CD4-positive, alpha-beta T cell treated with Interferon alpha-2 for 1 hour (primary cell): Measurements from ENCODE around the gene FAM72A.
A peak's percentile ranks its signal among the peaks of the same experiment; 100 is the strongest.
"Not testable (repeated sequence)": the region's sequence is repeated elsewhere in the genome, so short reads cannot be mapped to it uniquely, and the experiment has no call there.

Source experiments
- DNase-seq, 2 donors: peaks; one replicate each; pipeline ENCODE4 v3.0.0-alpha.2; 2020 to 2022

FAM72A gene

GRCh38 chr1:206202789-206203363 lies at the start of gene FAM72A:
Gene FAM72A, minus strand, starts transcription at chr1:206202839. Its CDS starts 814 bp downstream, at chr1:206202025.
- DNase-seq = peak; percentile 100

- DNase-seq = not testable (repeated sequence)
Observed at GRCh38 chr1:206250953-206251681, 48.5 kb upstream of the FAM72A start.

DNA sequence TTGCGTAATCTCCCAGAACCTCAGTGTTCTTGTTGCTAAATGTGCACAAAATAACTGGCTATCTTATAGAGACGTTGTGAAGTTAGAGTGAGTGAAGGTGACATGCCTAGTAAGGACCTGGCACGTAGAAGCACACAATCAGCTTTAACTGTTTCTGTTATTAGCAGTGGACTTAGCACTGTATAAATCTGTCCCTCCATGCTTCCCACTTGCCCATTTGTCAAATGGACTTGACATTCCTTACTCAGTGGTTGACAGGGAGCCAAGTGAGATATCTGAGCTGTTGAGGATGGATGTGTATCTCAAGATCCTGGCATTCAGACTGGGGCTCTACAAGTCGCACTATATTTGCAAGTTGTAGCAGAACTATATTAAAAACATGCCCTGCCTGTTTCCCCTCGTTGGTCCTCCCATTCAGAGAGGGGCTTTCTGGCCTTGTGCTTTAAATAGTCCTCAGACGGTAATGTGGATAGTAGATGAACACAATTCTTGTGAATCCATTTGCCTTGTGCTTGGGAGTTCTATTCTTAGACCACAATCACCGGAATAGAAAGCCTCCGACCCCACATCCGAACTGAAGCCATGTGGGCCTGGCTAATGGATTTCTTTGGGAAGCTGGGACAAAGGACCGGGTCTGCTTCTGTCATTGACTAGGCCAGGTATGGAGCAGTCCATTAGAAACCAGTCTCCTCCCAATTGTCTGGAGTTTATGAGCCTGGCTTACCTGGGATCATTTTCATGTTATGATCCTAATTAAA lies 43.7 kb upstream of the FAM72A start:
- not testable (repeated sequence) for DNase-seq

- DNase-seq = not testable (repeated sequence)
Observed at GRCh38 chr1:206245479-206245878, 42.8 kb upstream of the FAM72A start.

DNA sequence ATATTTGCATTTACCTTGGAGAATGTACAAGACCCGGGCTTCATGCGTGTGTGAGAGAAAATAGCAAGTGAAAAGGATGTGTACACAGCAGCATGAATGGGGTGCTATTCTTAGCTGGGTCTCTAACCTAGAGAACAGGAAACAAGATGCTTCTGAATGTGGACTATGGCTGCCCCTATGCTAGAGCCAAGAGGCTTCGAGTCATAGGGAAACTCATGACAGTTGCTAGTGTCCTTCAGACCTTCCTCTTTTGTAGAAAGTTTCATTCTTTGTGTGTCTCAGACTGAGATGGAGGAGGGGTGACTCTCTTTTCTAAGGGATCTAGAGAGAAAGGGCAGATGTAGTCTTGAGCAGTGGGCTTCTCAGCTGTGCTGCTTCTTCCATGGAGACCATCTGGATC lies 40.7 kb upstream of the FAM72A start:
- DNase-seq = peak; percentile 18 to 61

- peak in 1 of 2 donors; percentile 44 for DNase-seq
Observed at GRCh38 chr1:206240288-206240687, 37.6 kb upstream of the FAM72A start.

GRCh38 chr1:206235190-206235589 lies 32.6 kb upstream of the FAM72A start:
- not testable (repeated sequence) for DNase-seq

- DNase-seq = not testable (repeated sequence)
Observed at GRCh38 chr1:206234189-206234916, 31.7 kb upstream of the FAM72A start.

- not testable (repeated sequence) for DNase-seq
Observed at GRCh38 chr1:206232970-206233645, 30.5 kb upstream of the FAM72A start.

DNA sequence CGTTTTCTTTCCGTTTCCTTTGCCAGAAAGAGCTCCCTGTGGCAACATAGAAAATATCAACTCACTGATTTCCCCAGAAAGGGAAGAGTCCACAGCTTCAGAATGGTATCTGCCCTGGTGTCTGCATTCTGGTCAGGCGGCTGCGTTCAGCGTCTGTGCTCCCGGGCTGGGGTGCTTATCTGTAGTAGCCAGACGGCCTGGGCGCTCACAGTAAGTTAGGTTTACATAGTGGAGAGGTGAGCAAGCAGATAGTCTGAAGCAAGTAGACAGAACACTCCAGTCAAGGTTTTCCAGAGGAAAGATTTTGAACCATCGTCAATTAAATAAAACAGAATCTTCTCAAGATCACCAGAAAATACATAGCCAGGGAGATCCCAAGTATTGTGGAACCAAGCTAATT lies 29.4 kb upstream of the FAM72A start:
- not testable (repeated sequence) for DNase-seq

GRCh38 chr1:206229286-206229685 lies 26.6 kb upstream of the FAM72A start:
- not testable (repeated sequence) for DNase-seq

- not testable (repeated sequence) for DNase-seq
Observed at GRCh38 chr1:206226886-206227285, 24.2 kb upstream of the FAM72A start.

- DNase-seq = not testable (repeated sequence)
Observed at GRCh38 chr1:206225386-206225785, 22.7 kb upstream of the FAM72A start.

DNA sequence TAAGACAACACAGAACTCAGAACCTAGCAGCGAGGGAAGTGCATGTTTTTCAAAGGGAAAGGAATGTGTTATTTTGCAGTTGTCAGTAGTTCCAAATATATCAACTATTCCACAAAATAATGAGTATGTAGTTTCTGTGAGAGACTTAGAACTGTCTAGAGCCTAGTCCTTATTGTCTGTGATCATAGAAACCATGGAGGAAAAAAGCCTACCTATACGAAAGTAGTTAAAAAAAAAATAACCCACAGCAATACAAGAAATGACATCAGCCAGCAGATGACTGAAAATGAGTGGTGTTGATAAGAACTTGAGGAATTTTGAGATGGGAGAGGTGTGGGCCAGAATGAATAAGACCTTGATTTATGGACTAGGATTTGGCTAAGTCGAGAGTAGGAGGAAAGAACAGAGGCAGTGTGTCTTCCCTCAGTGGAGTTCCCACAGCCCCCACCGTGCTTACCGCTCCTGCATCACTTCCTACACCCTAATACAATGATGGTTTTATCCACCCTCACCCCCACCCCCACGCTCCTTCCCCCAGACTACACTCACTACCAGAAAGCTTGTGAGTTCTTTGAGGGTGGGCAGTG lies 21.6 kb upstream of the FAM72A start:
- not testable (repeated sequence) for DNase-seq

- DNase-seq = not testable (repeated sequence)
Observed at GRCh38 chr1:206221585-206221984, 18.9 kb upstream of the FAM72A start.

DNA sequence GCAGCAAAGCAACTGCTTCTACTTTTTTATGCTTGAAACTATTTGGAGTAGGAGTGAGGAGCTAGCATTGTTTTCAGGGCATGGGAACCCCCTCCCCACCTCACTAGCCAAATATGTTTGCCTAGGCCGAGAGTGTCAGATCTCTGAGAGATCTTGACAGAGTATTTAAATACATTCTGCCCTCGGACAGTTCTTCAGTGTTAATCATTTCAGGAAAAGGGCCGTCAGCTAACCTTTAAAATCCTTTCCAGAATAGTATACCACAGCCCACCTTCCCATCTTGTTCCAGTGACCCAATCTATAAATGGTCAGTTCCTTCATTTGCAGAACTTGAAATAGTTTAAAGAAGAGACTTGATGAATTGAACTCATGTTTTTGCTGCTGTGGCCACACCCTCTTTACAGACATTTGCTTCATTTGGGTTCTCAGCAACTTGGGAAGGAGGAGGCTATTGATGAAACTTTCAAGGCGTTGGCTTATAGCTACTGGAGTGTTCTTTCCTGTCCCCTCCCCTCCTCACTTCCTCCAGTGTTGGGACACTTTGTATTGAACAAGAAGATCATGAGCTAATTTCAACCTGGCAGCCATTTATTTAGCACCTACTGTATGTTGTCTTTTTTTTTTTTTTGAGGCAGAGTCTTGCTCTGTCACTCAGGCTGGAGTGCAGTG lies 17.8 kb upstream of the FAM72A start:
- peak; percentile 9 to 15 for DNase-seq

DNA sequence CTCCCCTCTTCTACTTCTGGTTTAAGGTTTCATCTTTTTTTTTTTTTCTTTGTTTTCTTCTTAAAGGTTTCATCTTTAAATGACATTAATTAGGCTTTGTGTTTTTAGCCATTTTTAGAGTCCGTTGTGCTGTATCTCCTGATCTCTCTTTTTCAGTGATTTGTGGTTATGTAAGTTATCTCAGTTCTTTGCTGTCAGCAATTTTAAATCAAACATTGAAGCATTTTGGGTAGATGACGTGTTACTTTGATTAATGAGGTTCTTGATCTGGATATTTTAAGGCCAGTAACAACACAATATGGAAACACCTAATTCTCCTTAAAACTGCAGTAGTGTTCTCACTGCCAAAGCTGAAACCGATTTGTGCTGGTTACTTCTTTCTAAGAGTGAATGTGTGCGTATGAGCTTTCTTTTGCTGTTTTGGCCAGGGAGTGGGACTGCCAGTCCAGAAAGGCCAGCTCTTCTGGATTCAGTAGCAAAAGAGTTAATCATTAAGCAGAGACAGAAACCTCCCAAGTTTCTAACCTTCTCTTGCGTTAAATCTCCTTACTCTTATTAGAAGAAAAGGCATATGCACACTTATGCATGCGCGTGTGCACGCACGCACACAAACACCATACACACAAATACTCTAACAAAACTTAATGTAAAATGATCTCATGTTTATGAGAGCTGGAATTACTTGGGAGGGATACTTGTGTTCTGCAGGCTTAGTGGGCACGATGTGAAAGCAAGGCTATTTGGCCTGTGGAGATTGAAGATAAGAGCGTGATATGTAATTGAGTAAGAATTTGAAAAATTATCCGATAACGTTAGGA lies 17.1 kb upstream of the FAM72A start:
- not testable (repeated sequence) for DNase-seq

GRCh38 chr1:206218765-206219164 lies 16.1 kb upstream of the FAM72A start:
- DNase-seq = not testable (repeated sequence)

DNA sequence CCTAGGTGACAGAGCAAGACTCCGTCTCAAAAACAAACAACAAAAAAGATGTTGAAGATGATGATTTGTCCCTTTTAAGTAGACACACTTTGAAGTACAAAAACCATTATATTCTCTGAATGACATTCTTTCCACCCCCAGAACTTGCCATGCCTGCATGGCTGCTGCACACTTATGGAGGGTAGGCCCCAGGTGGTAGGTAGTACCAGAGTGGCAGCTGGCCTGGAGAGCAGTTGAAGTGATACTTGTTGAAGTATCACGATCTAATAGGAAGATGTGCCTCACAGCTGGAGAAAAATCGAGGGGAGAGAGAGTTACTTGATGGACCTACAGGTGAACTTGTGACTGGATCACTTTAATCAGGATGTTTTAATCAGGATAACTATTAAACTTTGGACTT lies 15.6 kb upstream of the FAM72A start:
- DNase-seq = not testable (repeated sequence)
